GM21786 (cell line): ENCODE data around the gene IL1RAPL1.
"Not testable (repeated sequence)": the region's sequence is repeated elsewhere in the genome, so short reads cannot be mapped to it uniquely, and the experiment has no call there.

ENCODE experiments used
- ATAC-seq: cut with Tn5 transposase; IDR thresholded peaks from one replicate; pipeline ENCODE4 v1.9.1; 2021; ENCODE audit not compliant: unreplicated experiment

The IL1RAPL1 gene

DNA sequence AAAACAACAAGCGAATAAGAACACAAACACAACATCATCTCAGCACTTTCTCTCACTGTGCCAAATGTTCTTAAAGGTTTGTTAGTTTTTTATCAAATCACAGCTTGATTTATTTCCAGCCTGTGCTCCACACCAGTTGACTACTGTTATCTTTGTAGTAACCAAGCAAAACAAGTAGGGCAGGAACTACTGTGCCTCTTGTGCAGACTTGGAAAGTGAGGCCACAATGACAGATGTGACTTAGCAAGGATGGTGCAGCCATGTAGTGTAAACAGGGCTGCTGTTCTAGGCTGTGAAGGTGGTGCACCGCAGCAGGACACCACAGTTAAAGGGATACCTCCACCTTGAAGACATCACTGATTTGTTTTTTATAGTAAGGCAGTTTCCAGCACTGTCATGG, 170.0 kb downstream of the IL1RAPL1 start:
- no peak for ATAC-seq

DNA sequence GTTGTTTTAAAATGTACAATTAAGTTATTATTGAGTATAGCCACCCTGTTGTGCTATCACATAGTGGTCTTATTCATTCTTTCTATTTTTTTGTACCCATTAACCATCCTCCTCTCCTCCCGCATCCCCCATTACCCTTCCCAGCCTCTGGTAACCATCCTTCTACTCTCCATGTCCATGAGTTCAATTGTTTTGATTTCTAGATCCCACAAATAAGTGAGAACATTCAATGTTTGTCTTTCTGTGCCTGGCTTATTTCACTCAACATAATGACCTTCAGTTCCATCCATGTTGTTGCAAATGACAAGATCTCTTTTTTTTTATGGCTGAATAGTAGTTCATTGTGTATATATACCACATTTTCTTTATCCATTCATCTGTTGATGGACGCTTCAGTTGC, 179.3 kb downstream of the IL1RAPL1 start:
- ATAC-seq, result not testable (repeated sequence)

DNA sequence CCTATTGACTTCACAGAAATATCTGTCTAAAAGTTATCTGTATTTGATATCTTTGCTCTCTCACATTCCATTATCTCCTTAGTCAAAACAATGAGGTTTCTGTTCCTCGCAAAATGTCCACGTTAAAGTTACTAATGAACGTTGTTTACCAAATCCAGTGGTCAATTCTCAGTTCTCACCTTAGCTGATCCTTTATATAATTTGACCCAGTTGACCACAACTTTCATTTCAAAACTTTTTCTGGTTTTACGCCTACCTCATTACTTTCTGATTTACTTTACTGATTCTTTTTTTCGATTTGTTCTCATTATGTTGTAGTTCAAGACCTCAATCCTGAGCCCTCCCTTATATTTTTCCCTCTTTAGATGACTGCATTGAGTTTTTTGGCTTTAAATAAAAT, 186.6 kb downstream of the IL1RAPL1 start:
- no peak for ATAC-seq

DNA sequence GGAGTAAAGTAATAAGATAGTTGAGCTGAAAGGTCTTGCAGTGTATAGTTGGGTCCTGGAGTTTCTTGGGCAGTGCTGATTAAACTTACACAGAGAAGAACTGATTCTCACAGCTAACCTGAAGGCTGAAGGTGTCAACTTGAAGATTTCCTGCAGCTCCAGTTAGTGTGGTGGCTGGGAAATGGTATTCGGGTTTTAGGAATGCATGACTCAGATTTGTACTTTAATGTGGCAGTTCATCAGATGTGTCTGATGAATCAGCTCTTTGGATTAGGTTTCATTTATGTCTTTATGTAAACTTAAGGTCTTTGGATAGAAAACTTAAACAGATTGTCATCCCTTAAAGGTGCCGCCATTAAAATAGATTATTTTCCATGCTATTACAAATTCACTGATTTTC, 200.0 kb downstream of the IL1RAPL1 start:
- ATAC-seq, result no peak

DNA sequence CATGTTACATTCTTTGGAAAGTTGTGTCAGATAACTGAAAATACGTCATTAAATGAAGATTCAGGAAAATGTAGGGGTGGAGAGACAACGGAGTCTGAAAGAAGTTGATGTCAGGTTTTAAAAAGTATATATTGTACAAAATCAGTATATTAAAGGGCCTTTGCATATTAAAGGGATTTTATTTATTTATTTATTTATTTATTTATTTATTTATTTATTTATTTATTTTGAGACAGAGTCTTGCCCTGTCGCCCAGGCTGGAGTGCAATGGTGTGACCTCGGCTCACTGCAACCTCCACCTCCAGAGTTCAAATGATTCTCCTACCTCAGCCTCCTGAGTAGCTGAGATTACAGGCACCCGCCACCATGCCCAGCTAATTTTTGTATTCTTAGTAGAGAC, 213.4 kb downstream of the IL1RAPL1 start:
- not testable (repeated sequence) for ATAC-seq

DNA sequence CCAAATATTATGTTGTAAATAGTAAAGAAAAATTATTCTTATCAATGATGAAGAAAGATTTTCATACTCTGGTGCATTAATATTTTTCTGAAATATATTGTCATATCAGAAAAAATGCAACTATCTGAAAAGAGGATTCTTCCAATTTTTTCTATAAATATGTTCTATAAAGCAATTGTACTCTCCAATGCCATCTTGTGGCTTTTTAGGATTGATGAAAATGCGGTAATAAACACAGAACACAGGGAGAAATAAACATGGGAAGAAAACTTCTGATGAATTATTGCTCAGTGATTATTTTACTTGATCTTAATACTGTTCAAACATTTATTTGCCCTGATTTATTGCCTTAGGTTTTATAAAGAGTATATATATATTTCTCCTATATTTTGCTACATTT, 215.4 kb downstream of the IL1RAPL1 start:
- ATAC-seq, result no peak

DNA sequence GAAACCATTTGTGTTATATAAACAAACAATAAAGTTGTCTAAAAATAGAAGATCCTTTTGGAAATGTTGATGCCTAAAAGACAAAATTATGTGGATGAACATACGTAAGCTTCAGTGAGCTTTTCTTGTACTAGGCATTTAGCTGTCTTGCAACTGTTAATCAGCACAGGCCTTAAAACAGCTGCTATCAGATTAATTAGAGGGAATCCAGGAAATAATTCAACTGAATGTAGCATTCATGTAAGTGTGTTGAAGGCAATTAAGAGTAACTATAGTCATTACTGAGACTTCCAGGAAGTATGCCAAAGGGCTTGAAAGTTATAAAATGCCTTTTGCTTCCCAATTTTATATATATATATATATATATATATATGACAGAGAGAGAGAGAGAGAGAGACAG, 248.7 kb downstream of the IL1RAPL1 start:
- no peak for ATAC-seq

DNA sequence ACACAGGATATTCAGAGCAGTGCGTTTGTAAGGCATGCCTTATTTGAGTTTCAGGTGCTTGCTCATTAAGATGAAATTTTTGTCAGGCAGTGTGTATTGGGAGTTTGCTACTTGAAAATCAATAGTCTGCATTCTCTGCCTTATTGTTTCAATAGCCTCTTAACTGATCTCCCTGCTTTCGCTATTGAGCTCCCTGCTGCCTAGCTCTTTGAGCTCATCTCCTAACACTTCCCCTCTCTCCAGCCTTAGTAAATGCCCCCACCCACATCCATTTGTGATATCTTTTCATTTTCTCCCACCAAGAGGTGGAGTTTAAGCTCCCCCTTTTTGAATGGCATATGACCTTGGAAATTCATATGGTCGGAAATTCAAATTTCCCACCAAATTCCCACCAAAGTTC, 256.6 kb downstream of the IL1RAPL1 start:
- no peak for ATAC-seq

DNA sequence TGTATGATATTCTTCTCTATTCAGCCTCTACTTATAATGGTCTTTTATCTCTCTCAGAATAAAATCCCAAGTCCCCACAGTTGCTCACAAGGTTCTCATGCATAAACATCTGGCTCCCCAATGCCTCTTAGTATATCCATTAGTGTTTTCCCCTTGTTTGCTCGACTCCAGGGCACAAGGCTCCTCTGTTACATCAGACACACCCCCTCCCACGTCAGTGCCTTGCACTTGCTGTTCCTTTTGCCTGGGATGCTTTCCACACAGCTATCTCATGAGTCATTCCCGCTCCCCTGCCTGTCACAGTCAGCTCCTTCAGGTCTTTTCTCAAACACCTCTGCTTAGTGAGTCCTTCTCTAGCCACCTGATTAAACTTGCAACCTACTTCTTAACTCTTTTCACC, 260.2 kb downstream of the IL1RAPL1 start:
- ATAC-seq, result no peak

DNA sequence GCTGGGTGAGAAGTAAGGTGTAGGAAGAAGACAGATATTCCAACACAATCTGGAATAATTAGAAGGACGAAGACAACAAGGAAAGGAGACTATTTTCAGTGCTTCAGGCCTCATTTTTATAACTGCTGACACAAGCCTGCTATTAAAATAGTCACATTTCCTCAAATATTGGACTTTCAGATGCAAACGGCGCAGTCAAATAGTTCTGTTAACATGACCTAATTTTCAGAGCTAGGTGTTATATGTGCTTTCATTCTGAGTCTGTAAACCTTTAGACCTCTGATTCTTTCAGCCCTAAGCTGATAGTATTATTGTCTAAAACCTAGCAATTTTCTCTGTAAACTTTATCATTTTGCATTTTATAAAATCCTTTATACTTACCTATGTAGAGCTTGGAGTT, 261.5 kb downstream of the IL1RAPL1 start:
- ATAC-seq, result no peak

DNA sequence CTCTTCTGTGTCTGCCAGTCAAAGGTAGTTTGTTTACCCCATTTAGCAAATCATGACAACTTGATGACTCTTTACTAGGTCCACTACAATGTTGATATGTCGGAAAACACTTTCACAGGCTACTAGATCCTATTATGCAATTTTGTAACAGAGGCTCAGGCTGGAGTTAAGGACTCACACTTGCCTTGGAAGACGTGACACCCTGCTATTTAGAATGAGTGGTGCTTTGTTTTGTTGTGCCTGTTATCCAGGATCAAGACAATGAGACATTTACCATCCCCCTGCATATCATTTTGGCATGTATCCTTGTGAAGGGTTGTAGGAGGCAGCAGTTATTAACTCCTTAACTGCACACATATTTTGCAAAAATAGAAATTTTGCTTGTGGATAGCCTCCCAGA, 263.7 kb downstream of the IL1RAPL1 start:
- no peak for ATAC-seq

DNA sequence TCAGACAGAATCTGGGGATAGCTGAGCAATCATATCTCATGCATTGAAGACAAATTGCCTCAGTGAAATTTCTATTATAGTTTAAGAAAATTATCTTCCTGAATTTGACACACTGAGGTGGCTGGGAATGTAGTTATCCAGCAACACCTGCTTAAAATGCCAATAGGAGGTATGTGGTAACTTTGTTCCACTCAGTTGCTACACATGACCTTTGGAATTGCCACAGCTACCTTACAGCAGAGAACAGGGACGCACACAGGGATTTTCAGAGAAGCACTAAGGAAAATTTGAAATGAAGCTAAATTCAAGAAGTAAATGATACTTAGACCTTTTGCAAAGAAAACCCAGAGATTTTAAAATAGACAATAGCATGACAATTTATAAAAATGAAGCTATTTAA, 264.6 kb downstream of the IL1RAPL1 start:
- ATAC-seq, result no peak

DNA sequence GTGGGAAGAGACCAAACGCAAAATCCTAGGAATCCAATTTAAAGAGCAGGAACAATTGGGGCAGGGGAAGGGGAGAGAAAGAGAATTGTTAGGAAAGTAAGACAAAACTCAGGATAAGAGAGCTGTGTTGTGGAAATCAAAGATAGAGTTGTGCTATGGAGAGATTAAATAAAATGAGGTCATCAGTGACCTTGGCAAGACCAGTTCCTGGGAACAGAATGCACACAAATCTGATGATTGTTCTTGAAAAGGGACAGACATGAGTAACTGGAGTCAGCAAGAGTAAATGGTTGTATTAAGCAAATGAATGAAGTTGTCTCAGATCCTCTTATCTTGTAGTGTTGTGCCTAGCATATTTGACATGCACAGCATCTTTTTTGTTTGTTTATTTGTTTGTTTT, 267.4 kb downstream of the IL1RAPL1 start:
- ATAC-seq, result no peak

DNA sequence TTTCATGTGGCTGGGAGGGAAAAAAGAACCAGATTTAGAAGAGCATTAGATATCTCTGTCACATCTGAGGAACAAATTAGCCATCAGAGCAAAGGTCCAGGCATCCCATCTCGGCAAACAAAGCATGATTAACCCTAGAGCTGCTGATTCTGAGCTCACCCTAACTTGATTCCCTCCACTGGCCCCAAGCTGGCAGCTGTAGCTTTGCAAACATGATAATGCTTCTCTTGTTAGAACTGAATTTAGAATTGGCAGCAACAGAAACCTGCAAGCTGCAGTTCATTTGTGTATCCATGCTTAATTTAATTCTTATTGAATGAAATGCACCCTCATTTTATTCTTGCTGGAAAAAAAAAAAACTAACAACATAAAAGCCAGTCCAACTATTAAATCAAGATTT, 289.2 kb downstream of the IL1RAPL1 start:
- ATAC-seq, result no peak

DNA sequence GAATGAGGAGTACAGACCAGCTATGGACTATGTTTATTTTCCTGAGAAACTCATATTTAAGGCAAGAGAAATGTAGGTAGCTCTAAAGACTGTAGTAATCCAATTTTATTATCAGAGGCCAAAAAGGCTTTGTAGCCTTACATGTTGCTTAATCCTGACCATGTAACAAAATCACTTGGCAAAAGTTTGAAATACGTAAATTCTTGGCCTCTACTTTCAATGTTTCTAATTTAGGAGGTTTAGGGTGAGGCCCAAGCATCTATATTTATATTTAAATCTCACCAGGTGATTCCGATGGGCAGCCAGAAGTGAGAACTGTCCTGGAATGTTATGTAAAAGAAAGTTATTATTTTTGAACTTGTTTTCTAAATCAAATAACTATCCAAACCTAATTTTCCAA, 289.7 kb downstream of the IL1RAPL1 start:
- no peak for ATAC-seq

DNA sequence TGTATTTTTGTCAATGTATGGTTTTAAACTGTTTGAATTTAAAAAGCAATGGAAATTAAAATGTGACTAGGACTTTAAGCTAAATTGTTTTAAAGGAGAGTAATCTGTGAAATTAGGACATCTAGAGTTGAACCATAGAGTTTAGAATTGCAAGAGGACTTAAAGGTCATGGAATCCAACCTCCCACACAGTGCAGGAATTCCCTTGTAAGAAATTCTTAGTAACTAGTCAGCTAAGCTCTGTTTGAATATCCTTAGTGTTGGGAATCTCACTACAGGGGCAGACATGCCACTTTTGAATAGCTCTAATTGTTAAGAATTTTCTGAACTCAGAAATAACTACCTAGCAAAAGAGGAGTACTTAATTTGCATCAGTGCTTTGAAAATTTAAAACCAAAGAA, 292.9 kb downstream of the IL1RAPL1 start:
- ATAC-seq, result no peak

DNA sequence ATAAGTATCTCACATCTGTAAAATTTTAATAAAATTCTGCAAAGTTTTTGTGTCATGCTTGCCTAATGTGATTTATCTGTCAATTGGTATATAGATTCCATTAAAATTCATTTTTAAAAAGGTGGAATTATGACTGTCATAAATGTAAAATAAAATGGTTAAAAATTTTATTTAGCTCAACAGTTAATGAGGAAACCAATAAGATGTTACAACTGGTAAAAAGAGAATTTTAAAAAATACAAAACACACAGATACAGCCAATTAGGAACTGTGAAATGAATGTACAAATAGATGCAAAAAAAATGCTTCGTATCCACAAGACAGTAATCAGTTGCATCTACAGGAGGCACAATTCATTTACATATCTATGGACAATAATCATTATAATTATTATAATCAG, 297.6 kb downstream of the IL1RAPL1 start:
- no peak for ATAC-seq

DNA sequence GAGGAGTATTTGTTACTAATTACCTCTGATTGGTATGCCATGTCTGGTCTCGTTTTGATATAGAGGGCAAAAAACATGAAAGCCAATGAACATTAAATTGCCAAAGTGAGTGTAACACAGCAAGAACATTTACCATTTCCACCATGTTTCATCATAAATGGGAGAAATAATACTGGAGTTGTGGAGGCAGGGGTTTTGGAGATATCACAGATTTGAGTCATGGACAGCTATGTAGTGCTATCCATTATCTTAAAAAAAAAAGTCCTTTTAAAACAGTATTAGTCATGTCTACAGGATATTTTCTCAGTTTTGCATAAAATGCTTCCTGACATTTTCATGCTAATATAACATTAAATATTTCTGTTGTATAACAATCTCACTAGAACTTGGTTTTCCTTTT, 301.2 kb downstream of the IL1RAPL1 start:
- ATAC-seq, result no peak

DNA sequence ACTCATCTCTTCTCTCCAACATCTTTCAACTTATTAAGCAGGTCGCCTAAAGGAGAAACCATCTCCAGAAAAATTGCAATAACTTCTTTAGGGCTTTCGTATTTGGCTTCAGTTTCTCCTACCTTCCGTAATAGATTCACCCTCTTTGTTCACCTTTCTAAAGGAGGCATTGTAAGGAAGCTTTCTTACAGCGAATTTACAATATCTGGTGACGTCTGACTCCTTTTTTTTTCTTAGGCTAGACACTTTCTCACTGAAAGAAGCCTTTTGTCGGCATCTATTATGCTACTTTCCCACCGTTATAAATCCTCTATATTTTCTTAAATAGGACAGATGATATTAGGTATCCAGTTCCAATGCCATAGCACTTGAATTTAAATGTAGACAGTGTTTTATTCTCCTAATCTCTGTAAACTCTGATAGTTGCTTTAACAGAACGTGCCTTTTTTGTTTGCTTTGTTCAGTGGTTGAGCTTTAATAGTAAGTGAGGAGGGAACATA, 302.4 kb downstream of the IL1RAPL1 start:
- ATAC-seq, result no peak

DNA sequence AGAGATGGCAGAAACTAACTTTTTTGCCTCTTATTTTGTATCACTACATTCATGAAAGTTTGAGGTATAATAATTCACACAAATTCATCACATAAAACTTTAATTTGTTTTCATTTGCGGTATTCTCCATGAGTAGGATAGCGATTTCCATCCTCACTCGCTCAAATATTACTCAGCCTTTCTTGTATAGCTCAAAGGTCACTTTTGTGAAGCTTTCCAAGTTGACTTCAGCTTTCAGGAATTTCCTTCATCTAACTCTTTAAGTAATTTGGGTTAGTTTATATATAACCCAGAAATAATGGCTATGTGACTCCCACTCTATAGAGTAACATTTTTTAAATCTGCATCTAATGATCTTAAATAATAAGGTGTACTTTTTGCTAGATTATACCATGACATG, 314.4 kb downstream of the IL1RAPL1 start:
- no peak for ATAC-seq

DNA sequence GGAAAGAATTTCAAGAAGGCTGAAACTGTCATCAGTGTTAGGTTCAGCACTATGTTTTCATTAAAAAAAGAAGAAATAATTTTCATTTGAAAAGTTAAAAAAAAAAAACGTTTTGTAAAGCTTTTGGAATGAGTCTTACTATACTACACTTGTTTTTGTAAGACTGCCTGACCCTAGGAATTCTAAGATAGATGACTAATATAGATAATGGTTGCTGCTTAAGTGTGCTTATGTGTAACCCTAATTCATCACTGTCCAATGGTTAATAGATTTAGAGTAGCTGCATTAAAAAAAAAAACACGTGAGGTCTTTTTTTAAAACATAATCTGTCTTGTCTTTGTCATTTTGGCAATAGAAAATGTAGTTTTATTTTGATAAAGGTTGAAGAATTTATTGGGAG, 323.2 kb downstream of the IL1RAPL1 start:
- ATAC-seq, result no peak

DNA sequence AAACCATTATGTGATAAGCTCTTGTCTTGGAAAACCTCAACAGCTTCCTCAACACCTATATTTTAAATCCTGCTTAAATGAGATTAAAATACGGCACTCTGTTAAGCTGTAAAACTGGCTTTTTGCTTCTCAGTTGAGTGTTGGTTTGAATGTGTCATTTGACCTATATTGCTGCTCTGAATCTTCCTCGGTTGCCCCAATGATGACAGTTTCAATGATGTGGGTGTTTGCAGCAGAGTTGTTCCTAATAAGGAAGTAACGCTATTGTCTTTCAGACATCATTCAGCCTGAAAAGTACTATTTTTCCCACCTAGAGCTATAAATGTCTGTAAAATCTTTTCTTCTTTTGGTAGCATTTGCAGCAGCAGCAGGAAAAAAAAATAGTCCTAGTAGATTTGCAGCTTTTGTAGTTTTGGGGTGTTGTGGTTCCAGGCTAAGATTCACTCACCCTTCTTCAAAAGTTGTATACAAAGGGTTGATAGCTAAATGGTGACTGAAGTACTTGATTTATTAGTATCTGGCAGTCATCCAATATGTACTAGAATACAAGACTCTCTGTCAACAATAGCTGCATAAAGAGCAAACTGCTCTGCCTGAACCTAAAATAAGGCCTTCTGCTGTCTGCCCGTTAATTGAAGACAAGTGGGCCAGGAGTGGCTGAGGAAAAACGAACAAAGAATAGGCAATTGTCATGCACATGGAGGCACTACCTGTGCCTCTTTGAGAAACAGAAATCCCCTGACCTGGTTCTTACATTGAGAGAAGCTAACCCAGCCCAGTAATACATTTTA, 333.1 kb downstream of the IL1RAPL1 start:
- no peak for ATAC-seq

DNA sequence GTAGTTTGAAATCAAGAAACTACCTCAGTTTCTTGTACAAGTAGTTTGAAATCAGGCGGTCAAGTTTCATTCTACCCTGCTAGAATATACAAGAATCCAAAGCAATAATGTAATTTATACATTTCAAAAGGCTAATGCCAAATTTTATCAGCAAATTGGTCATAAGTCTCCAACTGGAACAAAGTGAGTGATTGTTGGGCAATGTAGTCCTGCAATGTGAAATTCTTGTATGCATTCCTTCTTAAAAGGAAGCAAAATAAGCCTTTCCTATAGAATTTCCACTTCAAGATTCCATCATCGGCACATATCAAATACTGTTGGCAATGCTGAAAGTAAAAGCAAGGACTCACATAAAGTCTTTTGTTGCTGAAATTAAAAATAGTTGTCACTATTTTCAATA, 334.9 kb downstream of the IL1RAPL1 start:
- no peak for ATAC-seq
